ENCODE measurements around the gene SDHD.

SDHD gene

DNA sequence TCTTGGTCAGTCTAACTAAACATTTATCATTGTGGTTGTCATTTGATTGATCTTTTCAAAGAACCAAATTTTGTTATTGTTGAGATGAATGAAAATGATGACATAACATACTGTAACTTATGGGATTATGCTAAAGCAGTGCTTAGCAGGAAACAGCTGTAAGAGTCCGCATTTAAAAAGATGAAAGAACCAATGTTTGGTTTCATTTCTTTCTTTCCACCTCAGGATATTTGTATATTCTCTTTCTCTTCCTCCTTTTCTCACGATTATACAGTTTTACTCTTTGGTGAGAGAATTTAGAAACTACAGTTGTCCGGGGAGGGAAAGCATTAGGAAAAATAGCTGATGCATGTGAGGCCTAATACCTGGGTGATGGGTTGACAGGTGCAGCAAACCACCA, 36.0 kb upstream of the SDHD start:
- no peaks in the 10 kb centered on the region for H3K9me3 ChIP-seq (ENCODE audit: control insufficient read depth, low read length)
- no peak overlapping the region for H4K8ac ChIP-seq (ENCODE audit: low read length)
- no peak overlapping the region for H3K9ac ChIP-seq (ENCODE audit: low read length)
- H3K4me2 ChIP-seq (ENCODE audit: low read length, poor library complexity, severe bottlenecking), result no peak overlapping the region
- no peak overlapping the region for H2BK5ac ChIP-seq (ENCODE audit: low read depth, low read length, poor library complexity, severe bottlenecking)
- no peak overlapping the region for H2BK12ac ChIP-seq (ENCODE audit: low read length in 2 of 2)
- no peak overlapping the region for H2AK5ac ChIP-seq (ENCODE audit: low read length, severe bottlenecking)
- no peaks in the 10 kb centered on the region for H3K27me3 ChIP-seq (ENCODE audit: control insufficient read depth in 1 of 2, insufficient read depth in 1 of 2, low read length in 2 of 2)
- no peak overlapping the region for H3K14ac ChIP-seq (ENCODE audit: low read length in 2 of 2)
- no peak overlapping the region for H3K27ac ChIP-seq (ENCODE audit: low read length, poor library complexity, severe bottlenecking)
- DNase-seq, result no peak
- H2BK120ac ChIP-seq (ENCODE audit: low read depth, low read length), result no peak overlapping the region
- no peak overlapping the region for H3K4me3 ChIP-seq (ENCODE audit: insufficient read depth in 1 of 2, low read depth in 1 of 2, low read length in 2 of 2)
- no peak overlapping the region for H4K91ac ChIP-seq (ENCODE audit: low read length)
- H2AFZ ChIP-seq (ENCODE audit: low read depth, low read length), result no peak overlapping the region
- H2BK15ac ChIP-seq (ENCODE audit: low read depth, poor library complexity, severe bottlenecking), result no peak overlapping the region
- peaks cover 4% of the 10 kb centered on the region for H3K79me1 ChIP-seq (replicated peaks; ENCODE audit: low read length, poor library complexity, severe bottlenecking)
- H3K18ac ChIP-seq (ENCODE audit: low read depth in 1 of 2, low read length in 2 of 2), result no peak overlapping the region
- H3K36me3 ChIP-seq (ENCODE audit: control insufficient read depth in 1 of 2, insufficient read depth in 2 of 2, low read depth in 1 of 2, low read length in 2 of 2), result peaks cover 12 to 80% of the 10 kb centered on the region in 2 experiments
- WGBS, result 100% methylated on average over 2 of the region's 3 CpGs
- no peaks in the 10 kb centered on the region for H3K4me1 ChIP-seq (ENCODE audit: control insufficient read depth, insufficient read depth, low read depth, low read length)
- H3K4ac ChIP-seq (ENCODE audit: low read depth in 1 of 2, low read length in 2 of 2), result no peak overlapping the region
- no peak overlapping the region for H3K23ac ChIP-seq (ENCODE audit: low read length in 2 of 2)

DNA sequence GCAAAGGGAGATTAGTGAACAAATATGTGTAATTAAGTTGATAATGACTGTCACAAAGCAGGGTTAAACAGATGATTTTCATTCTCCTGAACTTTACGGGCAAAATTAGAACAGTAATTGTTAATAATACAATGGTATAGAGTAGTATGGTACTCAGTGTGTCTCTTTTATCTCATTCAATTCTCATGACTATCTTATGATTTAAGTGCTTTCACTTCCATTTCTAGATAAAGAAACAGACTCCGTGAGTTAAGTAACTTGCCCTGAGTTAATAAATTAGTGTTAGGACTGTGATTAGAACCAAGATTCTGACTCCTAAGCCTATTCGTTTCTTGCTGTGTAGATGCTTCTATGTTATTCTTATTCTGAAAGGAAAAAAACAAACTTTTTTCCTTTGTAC, 34.9 kb upstream of the SDHD start:
- peaks cover 4% of the 10 kb centered on the region for H3K79me1 ChIP-seq (replicated peaks; ENCODE audit: low read length, poor library complexity, severe bottlenecking)
- H3K27me3 ChIP-seq (ENCODE audit: control insufficient read depth in 1 of 2, insufficient read depth in 1 of 2, low read length in 2 of 2), result no peaks in the 10 kb centered on the region
- no peak overlapping the region for H3K14ac ChIP-seq (ENCODE audit: low read length in 2 of 2)
- H2BK5ac ChIP-seq (ENCODE audit: low read depth, low read length, poor library complexity, severe bottlenecking), result no peak overlapping the region
- H2BK120ac ChIP-seq (ENCODE audit: low read depth, low read length), result no peak overlapping the region
- 100% methylated on average over 1 of the region's 3 CpGs for WGBS
- H3K9me3 ChIP-seq (ENCODE audit: control insufficient read depth, low read length), result no peaks in the 10 kb centered on the region
- H3K4me3 ChIP-seq (ENCODE audit: insufficient read depth in 1 of 2, low read depth in 1 of 2, low read length in 2 of 2), result no peak overlapping the region
- H3K4me2 ChIP-seq (ENCODE audit: low read length, poor library complexity, severe bottlenecking), result no peak overlapping the region
- no peak overlapping the region for H3K4ac ChIP-seq (ENCODE audit: low read depth in 1 of 2, low read length in 2 of 2)
- H2BK15ac ChIP-seq (ENCODE audit: low read depth, poor library complexity, severe bottlenecking), result no peak overlapping the region
- peaks cover 12 to 80% of the 10 kb centered on the region in 2 experiments for H3K36me3 ChIP-seq (ENCODE audit: control insufficient read depth in 1 of 2, insufficient read depth in 2 of 2, low read depth in 1 of 2, low read length in 2 of 2)
- no peak overlapping the region for H3K18ac ChIP-seq (ENCODE audit: low read depth in 1 of 2, low read length in 2 of 2)
- H3K23ac ChIP-seq (ENCODE audit: low read length in 2 of 2), result no peak overlapping the region
- no peak for DNase-seq
- H4K8ac ChIP-seq (ENCODE audit: low read length), result no peak overlapping the region
- H4K91ac ChIP-seq (ENCODE audit: low read length), result no peak overlapping the region
- H2AFZ ChIP-seq (ENCODE audit: low read depth, low read length), result no peak overlapping the region
- H3K27ac ChIP-seq (ENCODE audit: low read length, poor library complexity, severe bottlenecking), result no peak overlapping the region
- no peak overlapping the region for H2BK12ac ChIP-seq (ENCODE audit: low read length in 2 of 2)
- H3K4me1 ChIP-seq (ENCODE audit: control insufficient read depth, insufficient read depth, low read depth, low read length), result no peaks in the 10 kb centered on the region
- H2AK5ac ChIP-seq (ENCODE audit: low read length, severe bottlenecking), result no peak overlapping the region
- H3K9ac ChIP-seq (ENCODE audit: low read length), result no peak overlapping the region

DNA sequence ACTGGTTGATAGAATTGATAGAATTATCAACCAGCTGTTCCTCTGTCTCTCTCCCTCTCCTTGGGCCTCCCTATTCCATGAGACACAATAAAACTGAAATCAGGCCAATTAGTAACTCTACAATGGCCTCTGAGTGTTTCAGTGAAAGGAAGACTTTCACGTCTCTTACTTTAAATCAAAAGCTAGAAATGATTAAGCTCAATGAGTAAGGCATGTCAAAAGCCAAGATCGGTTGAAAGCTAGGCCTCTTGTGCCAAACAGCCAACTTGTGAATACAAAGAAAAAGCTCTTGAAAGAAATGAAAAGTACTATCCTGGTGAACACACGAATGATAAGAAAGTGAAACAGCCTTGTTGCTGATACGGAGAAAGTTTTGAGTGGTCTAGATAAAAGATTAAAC, 29.5 kb upstream of the SDHD start:
- no peak overlapping the region for H2AFZ ChIP-seq (ENCODE audit: low read depth, low read length)
- WGBS, result 94% methylated on average over 4 of the region's 4 CpGs
- H3K79me1 ChIP-seq (replicated peaks; ENCODE audit: low read length, poor library complexity, severe bottlenecking), result peaks cover 8% of the 10 kb centered on the region
- H4K91ac ChIP-seq (ENCODE audit: low read length), result no peak overlapping the region
- no peak overlapping the region for H2BK15ac ChIP-seq (ENCODE audit: low read depth, poor library complexity, severe bottlenecking)
- H3K4me3 ChIP-seq (ENCODE audit: insufficient read depth in 1 of 2, low read depth in 1 of 2, low read length in 2 of 2), result no peak overlapping the region
- H3K4ac ChIP-seq (ENCODE audit: low read depth in 1 of 2, low read length in 2 of 2), result no peak overlapping the region
- no peak overlapping the region for H2BK120ac ChIP-seq (ENCODE audit: low read depth, low read length)
- no peaks in the 10 kb centered on the region for H3K27me3 ChIP-seq (ENCODE audit: control insufficient read depth in 1 of 2, insufficient read depth in 1 of 2, low read length in 2 of 2)
- no peak overlapping the region for H3K23ac ChIP-seq (ENCODE audit: low read length in 2 of 2)
- H3K27ac ChIP-seq (ENCODE audit: low read length, poor library complexity, severe bottlenecking), result no peak overlapping the region
- no peak overlapping the region for H3K9ac ChIP-seq (ENCODE audit: low read length)
- H3K14ac ChIP-seq (ENCODE audit: low read length in 2 of 2), result no peak overlapping the region
- H3K4me1 ChIP-seq (ENCODE audit: control insufficient read depth, insufficient read depth, low read depth, low read length), result no peaks in the 10 kb centered on the region
- H2BK5ac ChIP-seq (ENCODE audit: low read depth, low read length, poor library complexity, severe bottlenecking), result no peak overlapping the region
- peaks cover 26 to 84% of the 10 kb centered on the region in 2 experiments for H3K36me3 ChIP-seq (ENCODE audit: control insufficient read depth in 1 of 2, insufficient read depth in 2 of 2, low read depth in 1 of 2, low read length in 2 of 2)
- H2AK5ac ChIP-seq (ENCODE audit: low read length, severe bottlenecking), result no peak overlapping the region
- H2BK12ac ChIP-seq (ENCODE audit: low read length in 2 of 2), result no peak overlapping the region
- H3K4me2 ChIP-seq (ENCODE audit: low read length, poor library complexity, severe bottlenecking), result no peak overlapping the region
- no peak overlapping the region for H3K18ac ChIP-seq (ENCODE audit: low read depth in 1 of 2, low read length in 2 of 2)
- no peaks in the 10 kb centered on the region for H3K9me3 ChIP-seq (ENCODE audit: control insufficient read depth, low read length)
- DNase-seq, result no peak
- H4K8ac ChIP-seq (ENCODE audit: low read length), result no peak overlapping the region

DNA sequence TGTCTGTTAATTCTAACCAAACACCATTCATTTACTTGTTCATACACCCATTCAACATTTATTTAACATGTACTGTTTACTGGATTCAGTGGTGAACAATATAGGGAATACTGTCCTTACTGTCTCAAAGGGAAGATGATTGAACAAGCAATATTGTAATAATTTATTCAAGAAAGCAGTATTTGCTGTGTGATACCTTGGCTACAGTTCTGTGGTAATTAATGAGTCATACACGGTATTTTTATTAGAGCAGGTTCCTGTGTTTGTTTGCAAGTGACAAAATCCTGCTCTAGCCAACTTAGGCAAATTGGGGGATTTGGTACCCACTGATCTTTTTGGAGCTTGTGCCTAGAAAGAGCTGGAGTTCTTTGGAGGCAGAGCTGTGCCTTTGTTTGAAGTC, 28.6 kb upstream of the SDHD start:
- no peaks in the 10 kb centered on the region for H3K9me3 ChIP-seq (ENCODE audit: control insufficient read depth, low read length)
- no peak overlapping the region for H3K9ac ChIP-seq (ENCODE audit: low read length)
- WGBS, result 95% methylated on average over 1 of the region's 1 CpG

More for the DNA sequence above, 28.6 kb upstream of the SDHD start:
- Histone ChIP-seq H3K79me1 (replicated peaks; ENCODE audit: low read length, poor library complexity, severe bottlenecking) (peaks cover 8% of the 10 kb centered on the region), H3K4me2 (ENCODE audit: low read length, poor library complexity, severe bottlenecking) (no peak overlapping the region), H2BK120ac (ENCODE audit: low read depth, low read length) (no peak overlapping the region), H2AK5ac (ENCODE audit: low read length, severe bottlenecking) (no peak overlapping the region), H3K4me3 (ENCODE audit: insufficient read depth in 1 of 2, low read depth in 1 of 2, low read length in 2 of 2) (no peak overlapping the region), H3K36me3 (ENCODE audit: control insufficient read depth in 1 of 2, insufficient read depth in 2 of 2, low read depth in 1 of 2, low read length in 2 of 2) (peaks cover 23 to 86% of the 10 kb centered on the region in 2 experiments), H3K27me3 (ENCODE audit: control insufficient read depth in 1 of 2, insufficient read depth in 1 of 2, low read length in 2 of 2) (no peaks in the 10 kb centered on the region), H3K27ac (ENCODE audit: low read length, poor library complexity, severe bottlenecking) (no peak overlapping the region), H3K18ac (ENCODE audit: low read depth in 1 of 2, low read length in 2 of 2) (no peak overlapping the region), H3K14ac (ENCODE audit: low read length in 2 of 2) (no peak overlapping the region), H3K23ac (ENCODE audit: low read length in 2 of 2) (no peak overlapping the region), H4K91ac (ENCODE audit: low read length) (no peak overlapping the region), H2BK12ac (ENCODE audit: low read length in 2 of 2) (no peak overlapping the region), H2BK5ac (ENCODE audit: low read depth, low read length, poor library complexity, severe bottlenecking) (no peak overlapping the region), H4K8ac (ENCODE audit: low read length) (no peak overlapping the region), H2AFZ (ENCODE audit: low read depth, low read length) (no peak overlapping the region), H3K4me1 (ENCODE audit: control insufficient read depth, insufficient read depth, low read depth, low read length) (no peaks in the 10 kb centered on the region), H2BK15ac (ENCODE audit: low read depth, poor library complexity, severe bottlenecking) (no peak overlapping the region), H3K4ac (ENCODE audit: low read depth in 1 of 2, low read length in 2 of 2) (no peak overlapping the region)
- DNase-seq, result no peak

All from mesenchymal stem cell (in vitro differentiated cells and primary cell).